B cell (primary cell): ENCODE measurements around the gene MINAR1. TPM values are rescaled to one million over a fixed set of nuclear protein-coding genes. Genes with fewer than 3 reads are reported as not detected.

Source experiments
- ATAC-seq: fragments of 200-7000 bp; cut with Tn5 transposase; one replicate; pipeline ENCODE4 v1.10.0; 2021; ENCODE audit warnings: low read depth, mild to moderate bottlenecking, moderate number of reproducible peaks, moderate library complexity
- CTCF ChIA-PET: fragments of 350-600 bp; sonication (Branson Sonifier 250); formaldehyde crosslinking; loops from one replicate; lab custom pipeline; 2021; ENCODE audit warnings: antibody characterized with exemption, inconsistent platforms; lab: Charles Lee
- POLR2A ChIA-PET: fragments of 350-600 bp; sonication (Branson Sonifier 250); formaldehyde crosslinking; loops from one replicate; lab custom pipeline; 2021; ENCODE audit warnings: antibody characterized with exemption; lab: Charles Lee
- DNase-seq: peaks from one replicate; pipeline ENCODE4 v3.0.0; 2013
- H2AFZ ChIP-seq: 2 replicates; pipeline ENCODE4 v1.6.1; 2012; ENCODE audit warnings: mild to moderate bottlenecking, low read depth, low read length; ENCODE audit not compliant: insufficient read depth, poor library complexity, severe bottlenecking
- H3K27ac ChIP-seq, 2 donors: 1 replicate in 1 of 2; 2 replicates in 1 of 2; pipeline ENCODE4 v1.5.1; 2012 to 2013; ENCODE audit warnings: low read length in 2 of 2, mild to moderate bottlenecking in 2 of 2, moderate library complexity in 1 of 2
- H3K27me3 ChIP-seq, 4 experiments: fragments of 200-600 bp in 1 of 4; sonication (generic) in 1 of 4; replicated peaks in 1 of 4; 1 replicate in 2 of 4; 2 replicates in 2 of 4; pipeline versions ENCODE4 v1.6.1 to v1.7.0; 2013 to 2016; ENCODE audit warnings: low read length in 3 of 4, mild to moderate bottlenecking in 2 of 4, mixed read lengths in 1 of 4, moderate library complexity in 1 of 4; ENCODE audit not compliant: insufficient read depth in 4 of 4, control insufficient read depth in 3 of 4; ENCODE audit errors: control extremely low read depth in 1 of 4
- H3K36me3 ChIP-seq, 2 experiments: replicated peaks in 1 of 2; 1 replicate in 1 of 2; 2 replicates in 1 of 2; pipeline versions ENCODE4 v1.6.1 to v1.7.1; 2013; ENCODE audit warnings: low read length in 1 of 2; ENCODE audit not compliant: insufficient read depth in 2 of 2, control insufficient read depth in 1 of 2; ENCODE audit errors: control extremely low read depth in 1 of 2, extremely low read depth in 1 of 2
- H3K4me1 ChIP-seq, 2 donors: fragments of 200-600 bp in 1 of 2; sonication (generic) in 1 of 2; 1 replicate in 1 of 2; 2 replicates in 1 of 2; pipeline versions ENCODE4 v1.5.1 to v1.6.1; 2013 to 2017; ENCODE audit warnings: low read length in 2 of 2; ENCODE audit not compliant: control insufficient read depth in 2 of 2, insufficient read depth in 2 of 2
- H3K4me2 ChIP-seq: replicated peaks from 2 replicates; pipeline ENCODE3; 2012; ENCODE audit warnings: mild to moderate bottlenecking, low read depth, low read length; ENCODE audit not compliant: poor library complexity, severe bottlenecking
- H3K4me3 ChIP-seq, 5 experiments: fragments of 200-600 bp in 1 of 5; sonication (generic) in 1 of 5; 1 replicate in 3 of 5; 2 replicates in 2 of 5; pipeline versions ENCODE4 v1.5.1 to v1.7.0; 2011 to 2016; ENCODE audit warnings: low read length in 4 of 5, mild to moderate bottlenecking in 4 of 5, low read depth in 2 of 5, control low read depth in 1 of 5, moderate library complexity in 1 of 5; ENCODE audit not compliant: insufficient read depth in 1 of 5; ENCODE audit errors: control extremely low read depth in 1 of 5, extremely low read depth in 1 of 5
- H3K79me2 ChIP-seq: fragments of 200-600 bp; sonication (generic); one replicate; pipeline ENCODE4 v1.6.0; 2016; ENCODE audit warnings: low read length; ENCODE audit not compliant: control insufficient read depth, insufficient read depth
- H3K9ac ChIP-seq: fragments of 200-600 bp; sonication (generic); 2 replicates; pipeline ENCODE4 v1.6.1; 2017; ENCODE audit warnings: mild to moderate bottlenecking, low read length, moderate library complexity
- H3K9me3 ChIP-seq, 3 donors: one replicate each; pipeline versions ENCODE4 v1.6.1 to v1.7.1; 2013; ENCODE audit warnings: low read length in 2 of 3; ENCODE audit not compliant: control insufficient read depth in 2 of 3, insufficient read depth in 1 of 3; ENCODE audit errors: control extremely low read depth in 1 of 3
- H4K20me1 ChIP-seq: 2 replicates; pipeline ENCODE4 v1.6.0; 2012; ENCODE audit warnings: mild to moderate bottlenecking, low read length; ENCODE audit not compliant: insufficient read depth, control insufficient read depth, poor library complexity, severe bottlenecking
- H3K27ac Mint-ChIP-seq: one replicate; pipeline ENCODE4 v1.8.0; 2021; ENCODE audit warnings: mixed read lengths
- H3K27me3 Mint-ChIP-seq: one replicate; pipeline ENCODE4 v1.8.0; 2021; ENCODE audit warnings: mixed read lengths
- H3K4me1 Mint-ChIP-seq: one replicate; pipeline ENCODE4 v1.8.0; 2021; ENCODE audit warnings: mixed read lengths
- H3K4me3 Mint-ChIP-seq: one replicate; pipeline ENCODE4 v1.8.0; 2021; ENCODE audit warnings: mixed read lengths
- H3K9me3 Mint-ChIP-seq: one replicate; pipeline ENCODE4 v1.8.0; 2022; ENCODE audit warnings: mixed read lengths; ENCODE audit not compliant: insufficient read depth
- EZH2 ChIP-seq: IDR thresholded peaks from 2 replicates; pipeline ENCODE4 v1.6.1; 2012; ENCODE audit warnings: borderline replicate concordance, low read depth, mild to moderate bottlenecking, moderate library complexity, low read length; ENCODE audit not compliant: insufficient read depth, poor library complexity, severe bottlenecking
- WGBS: methylation state at CpG from one replicate; pipeline ENCODE4 v1.1.5; 2013; ENCODE audit warnings: missing lambda C conversion rate; ENCODE audit not compliant: insufficient coverage; 5-methylcytosine and 5-hydroxymethylcytosine counted together
- intact Hi-C: fragments of 100-400 bp; cut with micrococcal nuclease; formaldehyde crosslinking; loops from one replicate; pipeline ENCODE4 v1.10.0; 2022
- polyA plus RNA-seq: library from polyadenylated mRNA; depleted of rRNA; stranded (reverse); fragments of >200 nt; gene quantifications from 2 replicates; pipeline ENCODE4 v1.2.3, GENCODE V29; 2012
- total RNA-seq, 2 donors: library from RNA; stranded (reverse); fragments of 120-200 nt in 1 of 2; gene quantifications; 1 replicate in 1 of 2; 2 replicates in 1 of 2; pipeline versions ENCODE4 v1.2.3 to v1.2.4, GENCODE V29; 2013 to 2022
- TF ChIP-seq, protein P1 (sequence below): fragments of 200-600 bp; IDR thresholded peaks from one replicate; pipeline ENCODE4 v1.8.0; 2022; ENCODE audit warnings: antibody characterized with exemption, mild to moderate bottlenecking

The MINAR1 gene
- total and polyA plus RNA-seq, 2 donors (not counting 1 experiment from before 2014, with no cell fraction given), result 0.16 to 0.27 TPM

DNA sequence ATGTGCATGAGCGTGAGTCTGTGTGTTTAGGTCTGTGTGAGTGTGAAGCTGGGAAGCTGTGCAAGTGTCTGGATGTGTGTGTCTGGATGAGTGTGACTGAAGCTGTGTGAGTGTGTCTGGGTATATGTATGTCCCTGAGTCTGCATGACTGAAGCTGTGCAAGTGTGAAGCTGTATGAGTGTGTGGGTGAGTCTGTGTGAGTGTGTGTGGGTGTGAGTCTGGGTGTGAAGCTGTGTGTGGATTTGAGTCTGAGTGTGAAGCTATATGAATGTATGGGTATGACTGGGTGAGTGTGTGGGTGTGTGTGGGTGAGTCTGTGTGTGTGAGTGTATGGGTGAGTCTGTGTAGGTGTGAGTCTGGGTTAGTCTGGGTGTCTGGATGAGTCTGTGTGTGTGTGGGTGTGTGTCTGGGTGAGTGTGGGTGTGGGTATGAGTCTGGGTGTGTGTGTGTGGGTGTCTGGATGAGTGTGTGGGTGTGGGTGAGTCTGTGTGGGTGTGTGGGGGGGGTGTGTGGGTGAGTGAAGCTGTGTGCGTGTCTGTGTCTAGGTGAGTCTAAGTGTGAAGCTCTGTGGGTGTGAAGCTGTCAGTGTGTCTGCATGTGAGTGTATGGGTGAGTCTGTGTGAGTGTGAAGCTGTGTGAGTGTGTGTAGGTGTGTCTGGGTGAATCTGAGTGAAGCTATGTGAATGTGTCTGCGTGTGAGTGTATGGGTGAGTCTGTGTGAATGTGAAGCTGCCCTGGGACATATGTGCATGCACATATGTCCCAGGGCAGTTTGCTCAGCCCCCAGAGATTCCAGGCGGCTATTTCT is 20.3 kb downstream of the MINAR1 start:
- Histone ChIP-seq H3K4me2 (no peak overlapping the region), H3K4me1 (no peaks in the 10 kb centered on the region), H3K9ac (no peak overlapping the region), H2AFZ (no peak overlapping the region), H3K27ac (no peak overlapping the region), H3K9me3 (peaks cover 0 to 4% (median 0%) of the 10 kb centered on the region in 3 donors), H3K36me3 (no peaks in the 10 kb centered on the region), H3K27me3 (peaks cover 0 to 11% (median 3%) of the 10 kb centered on the region in 4 experiments), H3K79me2 (no peaks in the 10 kb centered on the region), H3K4me3 (no peak overlapping the region), H4K20me1 (no peaks in the 10 kb centered on the region)
- H3K9me3 Mint-ChIP-seq, result no peaks in the 10 kb centered on the region
- peaks cover 10% of the 10 kb centered on the region for H3K27me3 Mint-ChIP-seq
- 83% methylated on average over 4 of the region's 4 CpGs for WGBS
- ChIA-PET POLR2A (no interaction called here), CTCF (no interaction called here)
- no peak for TF ChIP-seq EZH2
- TF ChIP-seq, protein P1, sequence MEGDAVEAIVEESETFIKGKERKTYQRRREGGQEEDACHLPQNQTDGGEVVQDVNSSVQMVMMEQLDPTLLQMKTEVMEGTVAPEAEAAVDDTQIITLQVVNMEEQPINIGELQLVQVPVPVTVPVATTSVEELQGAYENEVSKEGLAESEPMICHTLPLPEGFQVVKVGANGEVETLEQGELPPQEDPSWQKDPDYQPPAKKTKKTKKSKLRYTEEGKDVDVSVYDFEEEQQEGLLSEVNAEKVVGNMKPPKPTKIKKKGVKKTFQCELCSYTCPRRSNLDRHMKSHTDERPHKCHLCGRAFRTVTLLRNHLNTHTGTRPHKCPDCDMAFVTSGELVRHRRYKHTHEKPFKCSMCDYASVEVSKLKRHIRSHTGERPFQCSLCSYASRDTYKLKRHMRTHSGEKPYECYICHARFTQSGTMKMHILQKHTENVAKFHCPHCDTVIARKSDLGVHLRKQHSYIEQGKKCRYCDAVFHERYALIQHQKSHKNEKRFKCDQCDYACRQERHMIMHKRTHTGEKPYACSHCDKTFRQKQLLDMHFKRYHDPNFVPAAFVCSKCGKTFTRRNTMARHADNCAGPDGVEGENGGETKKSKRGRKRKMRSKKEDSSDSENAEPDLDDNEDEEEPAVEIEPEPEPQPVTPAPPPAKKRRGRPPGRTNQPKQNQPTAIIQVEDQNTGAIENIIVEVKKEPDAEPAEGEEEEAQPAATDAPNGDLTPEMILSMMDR, result no peak
- no peak overlapping the region for H3K4me3 Mint-ChIP-seq
- DNase-seq, result no peak
- intact Hi-C loops, result no loop called here
- no peak for ATAC-seq
- no peak overlapping the region for H3K27ac Mint-ChIP-seq
- no peaks in the 10 kb centered on the region for H3K4me1 Mint-ChIP-seq

DNA sequence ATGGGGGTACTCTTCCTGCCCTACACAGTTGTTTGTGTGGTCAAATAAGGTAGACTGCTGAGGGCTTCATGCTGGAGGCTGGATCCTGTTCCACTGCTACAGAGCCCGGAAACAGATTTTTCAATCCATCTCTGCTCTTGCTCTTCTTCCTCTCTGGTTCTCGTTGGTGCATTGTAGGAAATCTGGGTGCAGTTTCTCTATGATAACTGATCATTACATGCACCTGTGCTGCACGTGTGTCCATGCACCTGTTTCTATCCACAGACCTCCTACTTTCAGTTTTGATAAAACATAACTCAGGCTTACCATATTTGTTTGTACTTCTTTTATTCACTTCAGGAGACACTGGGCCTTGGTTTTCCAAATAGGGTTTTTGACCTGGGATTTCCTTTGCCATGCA is 21.3 kb downstream of the MINAR1 start:
- POLR2A ChIA-PET, result no interaction called here
- no peak overlapping the region for H3K27ac ChIP-seq
- no CpG with 5 or more reads among the region's 3 CpGs for WGBS
- H2AFZ ChIP-seq, result no peak overlapping the region
- CTCF ChIA-PET, result no interaction called here
- TF ChIP-seq EZH2, result no peak
- TF ChIP-seq, protein P1, result no peak
- Mint-ChIP-seq H3K27me3 (peaks cover 8% of the 10 kb centered on the region), H3K4me3 (no peak overlapping the region), H3K9me3 (no peaks in the 10 kb centered on the region), H3K4me1 (no peaks in the 10 kb centered on the region), H3K27ac (no peak overlapping the region)
- H3K79me2 ChIP-seq, result no peaks in the 10 kb centered on the region
- intact Hi-C loops, result no loop called here
- no peaks in the 10 kb centered on the region for H3K4me1 ChIP-seq
- ATAC-seq (no peak), DNase-seq (no peak)
- H4K20me1 ChIP-seq, result no peaks in the 10 kb centered on the region
- no peaks in the 10 kb centered on the region for H3K36me3 ChIP-seq
- peaks cover 0 to 4% (median 0%) of the 10 kb centered on the region in 3 donors for H3K9me3 ChIP-seq
- H3K27me3 ChIP-seq, result peaks cover 0 to 11% (median 2%) of the 10 kb centered on the region in 4 experiments
- H3K4me2 ChIP-seq, result no peak overlapping the region
- no peak overlapping the region for H3K4me3 ChIP-seq
- no peak overlapping the region for H3K9ac ChIP-seq
